Effector memory CD4-positive, alpha-beta T cell (primary cell): ENCODE data around the gene SLC35F3.
"Not testable (repeated sequence)": the region's sequence is repeated elsewhere in the genome, so short reads cannot be mapped to it uniquely, and the experiment has no call there.

Experiments used
- DNase-seq, 3 donors: peaks; one replicate each; pipeline ENCODE4 v3.0.0-alpha.2; 2020
- H3K27ac ChIP-seq: 2 replicates; pipeline ENCODE4 v1.7.0; 2013; ENCODE audit warnings: mild to moderate bottlenecking, low read length, moderate library complexity; ENCODE audit not compliant: insufficient read depth, poor library complexity, severe bottlenecking
- H3K27me3 ChIP-seq: replicated peaks from 2 replicates; pipeline ENCODE4 v1.7.0; 2013; ENCODE audit warnings: mild to moderate bottlenecking, low read length; ENCODE audit not compliant: insufficient read depth, control insufficient read depth, poor library complexity, severe bottlenecking
- H3K36me3 ChIP-seq: 2 replicates; pipeline ENCODE4 v1.7.0; 2013; ENCODE audit warnings: mild to moderate bottlenecking, low read length, moderate library complexity; ENCODE audit not compliant: control insufficient read depth, insufficient read depth
- H3K4me1 ChIP-seq: 2 replicates; pipeline ENCODE4 v1.7.0; 2013; ENCODE audit warnings: low read length, mild to moderate bottlenecking; ENCODE audit not compliant: control insufficient read depth, insufficient read depth, poor library complexity, severe bottlenecking
- H3K4me3 ChIP-seq: 2 replicates; pipeline ENCODE4 v1.7.0; 2013; ENCODE audit warnings: low read length, low read depth, mild to moderate bottlenecking; ENCODE audit not compliant: insufficient read depth, poor library complexity, severe bottlenecking
- H3K9me3 ChIP-seq: 2 replicates; pipeline ENCODE4 v1.7.0; 2013; ENCODE audit warnings: mild to moderate bottlenecking, low read length, moderate library complexity; ENCODE audit not compliant: control insufficient read depth

Gene SLC35F3

GRCh38 chr1:234342774-234343173 is 438.3 kb downstream of the SLC35F3 start:
- H3K4me3 ChIP-seq: no peak overlapping the region
- no peak overlapping the region for H3K27ac ChIP-seq
- no peaks in the 10 kb centered on the region for H3K27me3 ChIP-seq
- H3K4me1 ChIP-seq: no peaks in the 10 kb centered on the region
- H3K36me3 ChIP-seq: no peaks in the 10 kb centered on the region
- H3K9me3 ChIP-seq: no peaks in the 10 kb centered on the region
- no peak for DNase-seq

DNA sequence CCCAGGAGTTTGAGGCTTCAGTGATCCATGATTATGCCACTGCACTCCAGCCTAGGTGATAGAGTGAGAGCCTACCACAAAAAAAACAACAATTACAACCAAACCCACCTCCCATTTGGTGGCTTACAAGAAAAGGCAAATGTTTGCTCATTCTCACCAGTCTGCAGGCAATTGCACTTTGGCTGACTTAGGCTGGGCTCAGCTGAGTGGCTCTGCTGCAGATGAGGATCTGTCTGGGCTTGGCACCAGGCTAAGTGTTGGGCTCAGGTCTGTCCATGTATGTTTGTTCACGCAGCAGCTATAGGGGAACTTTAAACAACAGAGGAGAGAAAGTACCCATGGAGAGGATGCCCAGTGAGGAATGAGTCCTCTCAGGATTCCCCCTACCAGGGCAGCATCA is 440.8 kb downstream of the SLC35F3 start:
- Histone ChIP-seq H3K36me3 (no peaks in the 10 kb centered on the region), H3K4me3 (no peak overlapping the region), H3K4me1 (no peaks in the 10 kb centered on the region), H3K27me3 (no peaks in the 10 kb centered on the region), H3K9me3 (no peaks in the 10 kb centered on the region), H3K27ac (no peak overlapping the region)
- DNase-seq: no peak

GRCh38 chr1:234348964-234349363 is 444.5 kb downstream of the SLC35F3 start:
- Histone ChIP-seq H3K9me3 (no peaks in the 10 kb centered on the region), H3K27ac (no peak overlapping the region), H3K36me3 (no peaks in the 10 kb centered on the region), H3K27me3 (no peaks in the 10 kb centered on the region), H3K4me1 (no peaks in the 10 kb centered on the region), H3K4me3 (no peak overlapping the region)
- no peak for DNase-seq

- H3K9me3 ChIP-seq: no peaks in the 10 kb centered on the region
- H3K27me3 ChIP-seq: no peaks in the 10 kb centered on the region
- DNase-seq: no peak
- no peaks in the 10 kb centered on the region for H3K36me3 ChIP-seq
- no peak overlapping the region for H3K27ac ChIP-seq
- no peaks in the 10 kb centered on the region for H3K4me1 ChIP-seq
- no peak overlapping the region for H3K4me3 ChIP-seq
These were observed 451.5 kb downstream of the SLC35F3 start for GRCh38 chr1:234355782-234356510.

GRCh38 chr1:234356615-234357269 is 452.3 kb downstream of the SLC35F3 start:
- not testable (repeated sequence) for H3K4me1 ChIP-seq, H3K9me3 ChIP-seq, H3K36me3 ChIP-seq, H3K27me3 ChIP-seq
- H3K27ac ChIP-seq: peak overlapping the region; percentile 62
- peak; percentile 11 to 40 (median 27) for DNase-seq
- peak overlapping the region; percentile 44 for H3K4me3 ChIP-seq

DNA sequence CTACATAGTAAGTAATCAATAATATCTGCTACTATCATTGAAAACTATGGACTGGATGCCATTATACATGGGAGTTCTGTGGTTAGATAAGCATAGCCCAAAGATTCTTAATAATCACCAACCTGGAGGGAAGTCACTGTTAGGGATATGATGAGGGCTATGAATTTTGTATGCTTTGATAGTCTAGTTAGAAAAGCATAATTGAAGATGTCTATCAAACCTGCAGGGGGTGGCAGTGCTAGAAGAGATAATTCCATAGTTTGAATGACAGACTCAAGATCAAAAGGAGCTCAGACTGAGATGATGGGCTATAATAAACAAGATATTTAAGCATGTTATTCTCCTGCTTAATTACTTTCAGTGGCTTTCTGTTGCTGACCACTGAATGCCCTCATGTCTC is 453.4 kb downstream of the SLC35F3 start:
- Histone ChIP-seq H3K4me3 (no peak overlapping the region), H3K27me3 (no peaks in the 10 kb centered on the region), H3K4me1 (no peaks in the 10 kb centered on the region), H3K27ac (no peak overlapping the region), H3K36me3 (no peaks in the 10 kb centered on the region), H3K9me3 (no peaks in the 10 kb centered on the region)
- DNase-seq: no peak

GRCh38 chr1:234361102-234361603 is 456.7 kb downstream of the SLC35F3 start:
- Histone ChIP-seq H3K4me3 (no peak overlapping the region), H3K36me3 (no peaks in the 10 kb centered on the region), H3K27ac (no peak overlapping the region), H3K4me1 (no peaks in the 10 kb centered on the region), H3K27me3 (no peaks in the 10 kb centered on the region), H3K9me3 (no peaks in the 10 kb centered on the region)
- no peak for DNase-seq

GRCh38 chr1:234362558-234362957 is 458.1 kb downstream of the SLC35F3 start:
- no peaks in the 10 kb centered on the region for H3K36me3 ChIP-seq
- H3K27me3 ChIP-seq: no peaks in the 10 kb centered on the region
- no peak overlapping the region for H3K4me3 ChIP-seq
- no peaks in the 10 kb centered on the region for H3K4me1 ChIP-seq
- H3K9me3 ChIP-seq: no peaks in the 10 kb centered on the region
- no peak for DNase-seq
- H3K27ac ChIP-seq: no peak overlapping the region

DNA sequence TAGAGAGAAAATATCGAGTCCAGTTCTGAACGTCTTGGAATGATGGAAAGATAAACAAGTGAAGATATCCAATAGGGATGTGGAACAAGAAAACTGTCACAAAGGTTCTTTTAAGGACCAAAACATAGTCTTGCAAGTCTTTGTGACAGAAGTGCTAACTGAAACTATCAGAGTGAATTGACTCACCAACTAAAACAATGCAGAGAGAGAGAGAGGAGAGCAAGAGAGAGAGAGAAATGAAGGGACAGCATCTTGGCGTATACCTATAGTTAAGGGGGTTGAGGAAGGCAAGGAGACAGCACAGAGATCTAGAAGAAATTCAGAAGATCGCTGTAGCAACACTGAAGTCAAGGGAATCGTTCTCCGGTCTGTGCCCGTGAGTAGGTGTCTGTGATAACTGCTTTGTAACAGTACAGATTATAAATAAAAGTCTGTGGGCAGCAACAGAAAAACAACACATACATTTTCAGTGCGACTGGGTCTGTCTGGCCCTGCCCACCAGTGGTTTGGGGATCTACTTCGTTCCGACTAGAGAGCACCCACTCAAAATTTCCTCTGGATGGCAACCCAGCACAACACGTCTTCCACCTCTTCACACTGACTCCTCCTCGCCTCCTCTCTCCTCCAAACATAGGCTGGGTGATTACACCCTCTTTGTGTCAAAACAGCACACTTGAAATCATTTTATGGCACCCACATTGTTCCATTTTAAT is 464.0 kb downstream of the SLC35F3 start:
- no peak overlapping the region for H3K27ac ChIP-seq
- no peaks in the 10 kb centered on the region for H3K36me3 ChIP-seq
- H3K27me3 ChIP-seq: no peaks in the 10 kb centered on the region
- DNase-seq: no peak
- H3K4me1 ChIP-seq: peaks cover 4% of the 10 kb centered on the region
- H3K4me3 ChIP-seq: no peak overlapping the region
- no peaks in the 10 kb centered on the region for H3K9me3 ChIP-seq

DNA sequence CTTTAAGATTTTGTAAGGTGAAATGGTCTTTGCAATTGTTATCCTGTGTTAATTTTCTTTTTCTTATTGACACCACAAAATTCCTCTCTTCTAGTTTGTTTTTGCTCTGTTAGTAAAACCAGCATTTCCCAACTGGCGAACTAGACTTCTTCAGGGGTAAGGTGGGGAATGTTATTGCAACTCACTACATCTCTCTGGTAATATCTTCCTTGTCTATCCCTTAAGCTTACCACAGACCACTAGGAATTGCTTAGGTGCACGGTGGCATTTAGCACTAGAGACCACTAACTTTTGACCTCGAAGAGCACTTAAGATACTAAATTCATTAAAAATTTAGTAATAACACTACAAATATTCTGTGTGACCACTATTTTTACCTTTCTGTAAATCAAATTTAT is 464.6 kb downstream of the SLC35F3 start:
- Histone ChIP-seq H3K27ac (no peak overlapping the region), H3K9me3 (no peaks in the 10 kb centered on the region), H3K4me1 (peaks cover 4% of the 10 kb centered on the region), H3K4me3 (no peak overlapping the region), H3K36me3 (no peaks in the 10 kb centered on the region), H3K27me3 (no peaks in the 10 kb centered on the region)
- no peak for DNase-seq
